HepG2 (cell line): ENCODE data around the gene LMOD1. TPM values are rescaled to one million over a fixed set of nuclear protein-coding genes. Genes with fewer than 3 reads are reported as not detected.

Experiments
- AHDC1 ChIP-seq: sonication (generic); formaldehyde crosslinking; IDR thresholded peaks from 2 replicates; pipeline ENCODE4 v1.5.1; 2020; ENCODE audit warnings: mild to moderate bottlenecking, missing genetic modification reagents, borderline replicate concordance
- ATF4 ChIP-seq, 2 experiments: fragments of 450-650 bp in 1 of 2; sonication (generic) in 1 of 2; formaldehyde crosslinking; IDR thresholded peaks; 2 replicates each; pipeline versions ENCODE4 v1.5.0 to v1.8.0; 2020 to 2022; ENCODE audit warnings: mild to moderate bottlenecking in 1 of 2, missing genetic modification reagents in 1 of 2
- FOXA3 ChIP-seq: IDR thresholded peaks from 2 replicates; pipeline ENCODE4 v1.6.1; 2016; ENCODE audit warnings: missing genetic modification reagents, missing compliant biosample characterization
- KDM5A ChIP-seq: fragments of 200-600 bp; sonication (generic); IDR thresholded peaks from 2 replicates; pipeline ENCODE4 v1.7.0; 2018; ENCODE audit warnings: antibody characterized with exemption, mild to moderate bottlenecking, low read length, borderline replicate concordance
- NFE2L1 ChIP-seq: sonication (generic); formaldehyde crosslinking; IDR thresholded peaks from 2 replicates; pipeline ENCODE4 v1.4.0; 2020; ENCODE audit warnings: missing genetic modification reagents, mild to moderate bottlenecking, borderline replicate concordance
- PCBP2 ChIP-seq: fragments of 200-400 bp; formaldehyde crosslinking; optimal IDR thresholded peaks from 2 replicates; pipeline ENCODE3; 2018; ENCODE audit warnings: low read length, low read depth; ENCODE audit not compliant: poor library complexity, severe bottlenecking
- PPARG ChIP-seq: conservative IDR thresholded peaks from 2 replicates; pipeline ENCODE4 v1.6.1; 2016; ENCODE audit warnings: missing biosample characterization, missing genetic modification reagents
- TFDP2 ChIP-seq: sonication (generic); formaldehyde crosslinking; IDR thresholded peaks from 2 replicates; pipeline ENCODE4 v1.4.0; 2020; ENCODE audit warnings: missing genetic modification reagents
- ZBTB38 ChIP-seq: sonication (generic); formaldehyde crosslinking; IDR thresholded peaks from 2 replicates; pipeline ENCODE4 v1.5.1; 2020; ENCODE audit warnings: mild to moderate bottlenecking, missing genetic modification reagents
- ZNF160 ChIP-seq: sonication (generic); formaldehyde crosslinking; IDR thresholded peaks from 2 replicates; pipeline ENCODE4 v1.8.0; 2022; ENCODE audit warnings: mild to moderate bottlenecking, inconsistent platforms, missing genetic modification reagents
- ZNF263 ChIP-seq: sonication (generic); formaldehyde crosslinking; IDR thresholded peaks from 2 replicates; pipeline ENCODE4 v1.4.0; 2020; ENCODE audit warnings: missing genetic modification reagents
- ZNF350 ChIP-seq: sonication (generic); formaldehyde crosslinking; IDR thresholded peaks from 2 replicates; pipeline ENCODE4 v1.4.0; 2020; ENCODE audit warnings: mild to moderate bottlenecking, low read depth, missing genetic modification reagents, borderline replicate concordance
- ZNF652 ChIP-seq: IDR thresholded peaks from 2 replicates; pipeline ENCODE4 v1.6.1; 2016; ENCODE audit warnings: low read depth, borderline replicate concordance
- ZNF737 ChIP-seq: sonication (generic); formaldehyde crosslinking; IDR thresholded peaks from 2 replicates; pipeline ENCODE4 v1.5.0; 2020; ENCODE audit warnings: missing genetic modification reagents, mild to moderate bottlenecking, borderline replicate concordance
- ZNF768 ChIP-seq: sonication (generic); formaldehyde crosslinking; IDR thresholded peaks from 2 replicates; pipeline ENCODE4 v1.4.0; 2020; ENCODE audit warnings: missing genetic modification reagents
- polyA plus RNA-seq, 8 experiments: library from polyadenylated mRNA; depleted of rRNA in 3 of 8; stranded (reverse) in 7 of 8; unstranded in 1 of 8; fragments of >200 nt; fragmentation: Illumina TruSeq in 4 of 8; extraction: Trizol in 4 of 8; gene quantifications; 2 replicates each; pipeline versions ENCODE4 v1.2.1 to v1.2.3, GENCODE V29; 2011 to 2016; ENCODE audit warnings: low read depth in 4 of 8, missing spikeins in 1 of 8, mixed read lengths in 1 of 8; ENCODE audit not compliant: insufficient read depth in 1 of 8
- total RNA-seq, 5 experiments: library from RNA; depleted of rRNA; stranded (reverse); fragments of >200 nt; fragmentation: Illumina TruSeq; extraction: Trizol; gene quantifications; 2 replicates each; pipeline ENCODE4 v1.2.3, GENCODE V29; 2016; ENCODE audit warnings: low read depth in 1 of 5
- TF ChIP-seq, protein P1 (sequence below): sonication (generic); formaldehyde crosslinking; IDR thresholded peaks from 2 replicates; pipeline ENCODE4 v1.5.0; 2020; ENCODE audit warnings: missing genetic modification reagents
- TF ChIP-seq, protein P2 (sequence below): sonication (generic); formaldehyde crosslinking; conservative IDR thresholded peaks from 2 replicates; pipeline ENCODE4 v1.8.0; 2022; ENCODE audit warnings: mild to moderate bottlenecking, moderate library complexity, missing genetic modification reagents

Gene LMOD1
- total and polyA plus RNA-seq, 2 of the 13 experiments (the other 11 are each of a cell fraction or from before 2014, with no cell fraction given), result not detected

- TF ChIP-seq AHDC1 (no peak), ATF4 (CRISPR knock-in tag; IDR thresholded peaks at IDR 0.05) (peak in 1 of 2 experiments; percentile 89; a peak in 2 of 4 replicates), PCBP2 (no peak), ZNF737 (CRISPR knock-in tag) (no peak), TFDP2 (CRISPR knock-in tag) (no peak), ZNF652 (0 out of 2 replicates have a peak, but pooled peaks have one; percentile 22), ZBTB38 (no peak), KDM5A (no peak), ZNF350 (CRISPR knock-in tag) (0 out of 2 replicates have a peak, but pooled peaks have one; percentile 31), ZNF263 (CRISPR knock-in tag) (peak; percentile 100), PPARG (CRISPR knock-in tag) (0 out of 2 replicates have a peak, but pooled peaks have one; percentile 15), NFE2L1 (CRISPR knock-in tag) (no peak), ZNF160 (no peak), FOXA3 (CRISPR knock-in tag) (peak; percentile 37; the same call in 1 of the 2 replicates), ZNF768 (CRISPR knock-in tag) (peak; percentile 54)
- TF ChIP-seq, protein P1, sequence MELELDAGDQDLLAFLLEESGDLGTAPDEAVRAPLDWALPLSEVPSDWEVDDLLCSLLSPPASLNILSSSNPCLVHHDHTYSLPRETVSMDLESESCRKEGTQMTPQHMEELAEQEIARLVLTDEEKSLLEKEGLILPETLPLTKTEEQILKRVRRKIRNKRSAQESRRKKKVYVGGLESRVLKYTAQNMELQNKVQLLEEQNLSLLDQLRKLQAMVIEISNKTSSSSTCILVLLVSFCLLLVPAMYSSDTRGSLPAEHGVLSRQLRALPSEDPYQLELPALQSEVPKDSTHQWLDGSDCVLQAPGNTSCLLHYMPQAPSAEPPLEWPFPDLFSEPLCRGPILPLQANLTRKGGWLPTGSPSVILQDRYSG, result no peak
- TF ChIP-seq, protein P2, sequence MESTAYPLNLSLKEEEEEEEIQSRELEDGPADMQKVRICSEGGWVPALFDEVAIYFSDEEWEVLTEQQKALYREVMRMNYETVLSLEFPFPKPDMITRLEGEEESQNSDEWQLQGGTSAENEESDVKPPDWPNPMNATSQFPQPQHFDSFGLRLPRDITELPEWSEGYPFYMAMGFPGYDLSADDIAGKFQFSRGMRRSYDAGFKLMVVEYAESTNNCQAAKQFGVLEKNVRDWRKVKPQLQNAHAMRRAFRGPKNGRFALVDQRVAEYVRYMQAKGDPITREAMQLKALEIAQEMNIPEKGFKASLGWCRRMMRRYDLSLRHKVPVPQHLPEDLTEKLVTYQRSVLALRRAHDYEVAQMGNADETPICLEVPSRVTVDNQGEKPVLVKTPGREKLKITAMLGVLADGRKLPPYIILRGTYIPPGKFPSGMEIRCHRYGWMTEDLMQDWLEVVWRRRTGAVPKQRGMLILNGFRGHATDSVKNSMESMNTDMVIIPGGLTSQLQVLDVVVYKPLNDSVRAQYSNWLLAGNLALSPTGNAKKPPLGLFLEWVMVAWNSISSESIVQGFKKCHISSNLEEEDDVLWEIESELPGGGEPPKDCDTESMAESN (CRISPR knock-in tag), result peak; percentile 64; the same call in 1 of the 2 replicates
Observed at GRCh38 chr1:201895913-201896807, 50.2 kb downstream of the LMOD1 start (continued).
